ENCODE data around the gene TTC9B. TPM values are rescaled to one million over a fixed set of nuclear protein-coding genes. Genes with fewer than 3 reads are reported as not detected.
A peak's percentile ranks its signal among the peaks of the same experiment; 100 is the strongest.
"Not testable (repeated sequence)": the region's sequence is repeated elsewhere in the genome, so short reads cannot be mapped to it uniquely, and the experiment has no call there.

The TTC9B gene
- total and polyA plus RNA-seq, 2 experiments from 2014 or later, result 0.13 TPM; not detected in 1

DNA sequence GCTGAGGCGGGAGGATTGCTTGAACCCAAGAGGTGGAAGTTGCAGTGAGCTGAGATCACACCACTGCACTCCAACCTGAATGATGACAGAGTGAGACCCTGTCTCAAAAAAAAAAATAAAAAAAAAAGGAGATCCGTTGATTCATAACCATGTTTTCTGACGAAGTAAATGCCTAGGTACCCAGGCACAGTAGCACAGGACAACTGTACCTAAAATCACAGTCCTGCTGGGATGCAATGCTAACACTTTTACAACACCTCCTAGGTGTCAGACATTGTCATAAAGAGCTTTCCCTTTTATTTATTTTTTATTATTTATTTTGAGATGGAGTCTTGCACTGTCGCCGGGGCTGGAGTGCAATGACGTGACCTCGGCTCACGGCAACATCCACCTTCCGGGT is 2.5 kb upstream of the TTC9B start:
- peaks cover 73% of the 10 kb centered on the region for H3K27me3 ChIP-seq
- no peaks in the 10 kb centered on the region for H3K36me3 ChIP-seq
- DNase-seq (ENCODE audit: low read depth in 1 of 2, low spot score in 1 of 2), result no peak
- no peaks in the 10 kb centered on the region for H3K9me3 ChIP-seq (ENCODE audit: low read depth)
- no peak overlapping the region for H3K4me3 ChIP-seq
- H3K4me1 ChIP-seq (ENCODE audit: low read depth), result no peaks in the 10 kb centered on the region
- H3K27ac ChIP-seq, result no peak overlapping the region
- TF ChIP-seq, protein P1, sequence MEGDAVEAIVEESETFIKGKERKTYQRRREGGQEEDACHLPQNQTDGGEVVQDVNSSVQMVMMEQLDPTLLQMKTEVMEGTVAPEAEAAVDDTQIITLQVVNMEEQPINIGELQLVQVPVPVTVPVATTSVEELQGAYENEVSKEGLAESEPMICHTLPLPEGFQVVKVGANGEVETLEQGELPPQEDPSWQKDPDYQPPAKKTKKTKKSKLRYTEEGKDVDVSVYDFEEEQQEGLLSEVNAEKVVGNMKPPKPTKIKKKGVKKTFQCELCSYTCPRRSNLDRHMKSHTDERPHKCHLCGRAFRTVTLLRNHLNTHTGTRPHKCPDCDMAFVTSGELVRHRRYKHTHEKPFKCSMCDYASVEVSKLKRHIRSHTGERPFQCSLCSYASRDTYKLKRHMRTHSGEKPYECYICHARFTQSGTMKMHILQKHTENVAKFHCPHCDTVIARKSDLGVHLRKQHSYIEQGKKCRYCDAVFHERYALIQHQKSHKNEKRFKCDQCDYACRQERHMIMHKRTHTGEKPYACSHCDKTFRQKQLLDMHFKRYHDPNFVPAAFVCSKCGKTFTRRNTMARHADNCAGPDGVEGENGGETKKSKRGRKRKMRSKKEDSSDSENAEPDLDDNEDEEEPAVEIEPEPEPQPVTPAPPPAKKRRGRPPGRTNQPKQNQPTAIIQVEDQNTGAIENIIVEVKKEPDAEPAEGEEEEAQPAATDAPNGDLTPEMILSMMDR (IDR thresholded peaks at IDR 0.05; ENCODE audit: low read depth, low read length), result no peak

DNA sequence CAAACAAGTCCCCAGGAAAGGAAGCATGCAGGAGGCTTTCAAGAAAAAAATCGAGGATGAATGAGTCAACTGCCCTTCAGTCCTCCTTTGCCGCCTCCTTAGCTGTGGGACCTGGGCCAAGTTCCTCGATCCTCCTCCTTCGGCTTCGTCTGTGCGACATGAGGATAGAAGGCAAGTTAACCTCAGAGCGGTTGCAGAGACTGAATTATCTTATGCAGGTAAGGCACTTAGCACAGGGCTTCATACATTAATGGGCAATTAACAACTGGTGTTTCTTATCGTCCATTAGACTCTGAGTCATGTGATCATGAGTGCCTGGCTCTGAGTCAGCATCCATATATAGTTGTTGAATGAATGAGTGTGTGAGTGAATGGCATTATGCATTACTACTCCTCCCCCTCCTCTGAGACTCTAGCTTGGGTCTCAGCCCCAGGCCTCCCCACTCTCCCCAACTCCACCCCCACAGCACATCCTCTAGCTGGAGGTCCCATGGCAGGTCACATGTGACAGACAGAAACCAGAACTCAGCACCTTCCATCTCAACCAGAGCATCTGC is 1.6 kb upstream of the TTC9B start:
- peaks cover 73% of the 10 kb centered on the region for H3K27me3 ChIP-seq
- H3K27ac ChIP-seq, result no peak overlapping the region

DNA sequence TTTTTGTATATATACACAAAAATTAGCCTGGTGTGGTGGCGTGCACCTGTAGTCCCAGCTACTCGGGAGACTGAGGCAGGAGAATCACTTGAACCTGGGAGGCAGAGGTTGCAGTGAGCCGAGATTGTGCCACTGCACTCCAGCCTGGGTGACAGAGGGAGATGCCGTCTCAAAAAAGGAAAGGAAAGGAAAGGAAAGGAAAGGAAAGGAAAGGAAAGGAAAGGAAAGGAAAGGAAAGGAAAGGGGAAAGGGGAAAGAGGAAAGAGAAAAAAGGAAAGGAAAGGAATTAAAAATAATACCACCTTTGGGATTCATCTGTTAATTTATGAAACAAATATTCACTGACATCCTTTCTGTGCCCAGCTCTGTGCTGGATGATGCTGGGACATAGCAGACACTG is 845 bp upstream of the TTC9B start:
- not testable (repeated sequence) for H3K4me3 ChIP-seq; H3K9me3 ChIP-seq (ENCODE audit: low read depth); H3K27ac ChIP-seq; H3K36me3 ChIP-seq; DNase-seq (ENCODE audit: low read depth in 1 of 2, low spot score in 1 of 2); H3K4me1 ChIP-seq (ENCODE audit: low read depth)
- peaks cover 69% of the 10 kb centered on the region for H3K27me3 ChIP-seq

More for the DNA sequence above, 1.6 kb upstream of the TTC9B start:
- TF ChIP-seq, protein P1 (IDR thresholded peaks at IDR 0.05; ENCODE audit: low read depth, low read length), result no peak
- no peak overlapping the region for H3K4me3 ChIP-seq
- H3K4me1 ChIP-seq (ENCODE audit: low read depth), result no peaks in the 10 kb centered on the region
- no peaks in the 10 kb centered on the region for H3K36me3 ChIP-seq
- H3K9me3 ChIP-seq (ENCODE audit: low read depth), result no peaks in the 10 kb centered on the region
- peak in 1 of 2 donors; percentile 69 for DNase-seq (ENCODE audit: low read depth in 1 of 2, low spot score in 1 of 2)

DNA sequence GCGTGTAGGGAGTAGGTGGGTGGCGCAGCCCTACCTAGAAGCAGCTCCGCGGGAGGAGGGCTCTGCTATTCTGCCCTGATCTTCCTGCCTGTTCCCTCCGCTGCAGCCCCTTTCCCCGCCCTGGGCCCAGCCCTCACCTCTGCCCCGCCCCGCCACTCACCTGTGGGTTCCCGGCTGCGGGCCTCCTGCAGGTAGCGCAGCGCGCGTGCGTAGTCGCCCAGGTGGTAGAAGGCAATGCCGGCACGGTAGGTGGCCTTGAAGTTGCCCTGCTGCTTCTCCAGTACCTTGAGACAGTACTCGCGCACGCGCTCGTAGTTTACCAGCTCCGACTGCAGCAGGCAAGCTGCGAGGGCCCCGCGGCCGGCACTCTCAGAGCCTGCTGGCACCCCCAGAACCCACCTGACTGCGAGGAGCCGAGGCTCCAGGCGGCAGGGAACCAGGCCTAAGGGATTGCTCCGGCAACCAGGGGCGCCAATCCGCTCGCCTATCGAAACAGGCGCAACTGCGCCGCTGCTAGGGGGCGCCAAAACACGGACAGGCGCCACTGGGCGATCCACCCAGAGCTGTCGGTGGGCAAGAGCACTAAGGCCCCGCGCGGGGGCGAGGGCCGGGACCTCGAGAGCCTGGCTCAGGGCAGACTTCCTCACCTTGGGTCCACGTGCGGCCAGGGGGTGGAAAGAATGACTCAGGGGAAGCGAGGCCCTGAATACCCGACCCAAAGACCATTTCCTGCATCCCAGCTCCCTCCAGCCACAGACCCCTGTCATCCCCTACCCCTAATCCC is 965 bp downstream of the TTC9B start:
- Histone ChIP-seq H3K9me3 (ENCODE audit: low read depth) (no peaks in the 10 kb centered on the region), H3K27ac (no peak overlapping the region), H3K27me3 (peaks cover 55% of the 10 kb centered on the region), H3K36me3 (no peaks in the 10 kb centered on the region), H3K4me3 (no peak overlapping the region), H3K4me1 (ENCODE audit: low read depth) (no peaks in the 10 kb centered on the region)
- peak in 1 of 2 donors; percentile 15 for DNase-seq (ENCODE audit: low read depth in 1 of 2, low spot score in 1 of 2)
- TF ChIP-seq, protein P1 (IDR thresholded peaks at IDR 0.05; ENCODE audit: low read depth, low read length), result peak; percentile 34

DNA sequence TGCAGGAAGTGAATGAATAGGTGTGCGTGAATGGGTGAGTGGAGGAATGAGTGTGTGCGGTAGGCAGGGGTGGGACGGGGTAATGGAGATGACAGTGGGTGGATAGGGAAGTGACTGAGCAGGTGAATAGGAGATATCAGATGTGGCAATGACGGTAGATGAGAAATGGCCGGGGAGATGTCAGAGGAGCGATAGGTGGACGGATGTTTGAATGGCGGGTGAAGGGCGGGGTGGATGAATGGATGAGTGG is 1.5 kb downstream of the TTC9B start:
- H3K27me3 ChIP-seq, result peaks cover 55% of the 10 kb centered on the region
- H3K4me3 ChIP-seq, result no peak overlapping the region
- TF ChIP-seq, protein P1 (IDR thresholded peaks at IDR 0.05; ENCODE audit: low read depth, low read length), result no peak

DNA sequence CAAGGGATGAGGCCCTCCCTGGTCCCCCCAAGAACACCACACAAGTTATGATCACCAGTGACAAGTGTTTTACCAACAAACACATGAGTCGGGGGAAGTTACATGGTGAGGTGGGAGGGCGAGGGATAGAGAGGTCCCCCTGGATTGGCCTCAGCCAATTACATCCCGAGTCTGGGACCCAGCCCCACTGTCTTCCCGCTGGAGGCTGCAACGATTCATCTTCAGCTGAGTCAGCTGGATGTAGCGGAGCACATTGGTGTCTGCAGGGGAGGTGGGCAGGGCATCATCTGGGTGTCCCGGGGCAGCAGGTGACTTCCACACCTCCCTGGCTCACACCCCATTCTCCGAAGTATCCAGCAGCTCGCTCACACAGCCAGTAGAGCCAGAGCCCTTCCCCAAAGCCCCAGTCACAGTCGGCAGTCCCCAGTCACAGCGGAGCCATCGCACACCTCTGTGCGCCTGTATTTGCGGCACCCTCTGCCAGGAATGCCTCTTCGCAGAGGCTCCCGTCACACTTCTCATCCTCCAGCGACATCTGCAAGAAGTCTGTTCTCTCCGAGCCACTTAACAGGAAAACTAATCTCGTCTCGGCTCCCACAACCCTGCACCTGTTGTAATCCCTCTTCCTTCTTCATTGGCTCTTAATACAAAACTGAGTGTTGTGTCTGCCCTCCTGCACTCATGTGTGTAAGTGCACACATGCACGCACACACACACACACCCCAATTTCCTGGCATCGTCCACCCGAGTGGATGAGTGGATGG is 2.0 kb downstream of the TTC9B start:
- H3K27ac ChIP-seq, result no peak overlapping the region
- no peaks in the 10 kb centered on the region for H3K36me3 ChIP-seq
- H3K9me3 ChIP-seq (ENCODE audit: low read depth), result no peaks in the 10 kb centered on the region
- H3K4me3 ChIP-seq, result no peak overlapping the region
- TF ChIP-seq, protein P1 (IDR thresholded peaks at IDR 0.05; ENCODE audit: low read depth, low read length), result no peak
- DNase-seq (ENCODE audit: low read depth in 1 of 2, low spot score in 1 of 2), result no peak
- H3K27me3 ChIP-seq, result peaks cover 52% of the 10 kb centered on the region
- H3K4me1 ChIP-seq (ENCODE audit: low read depth), result no peaks in the 10 kb centered on the region

More for the DNA sequence above, 1.5 kb downstream of the TTC9B start:
- no peak for DNase-seq (ENCODE audit: low read depth in 1 of 2, low spot score in 1 of 2)
- no peaks in the 10 kb centered on the region for H3K4me1 ChIP-seq (ENCODE audit: low read depth)
- H3K36me3 ChIP-seq, result no peaks in the 10 kb centered on the region
- no peaks in the 10 kb centered on the region for H3K9me3 ChIP-seq (ENCODE audit: low read depth)
- no peak overlapping the region for H3K27ac ChIP-seq

Measured in cardiac muscle cell (in vitro differentiated cells and primary cell).